ENCODE data around the gene ENAH.

The ENAH gene

DNA sequence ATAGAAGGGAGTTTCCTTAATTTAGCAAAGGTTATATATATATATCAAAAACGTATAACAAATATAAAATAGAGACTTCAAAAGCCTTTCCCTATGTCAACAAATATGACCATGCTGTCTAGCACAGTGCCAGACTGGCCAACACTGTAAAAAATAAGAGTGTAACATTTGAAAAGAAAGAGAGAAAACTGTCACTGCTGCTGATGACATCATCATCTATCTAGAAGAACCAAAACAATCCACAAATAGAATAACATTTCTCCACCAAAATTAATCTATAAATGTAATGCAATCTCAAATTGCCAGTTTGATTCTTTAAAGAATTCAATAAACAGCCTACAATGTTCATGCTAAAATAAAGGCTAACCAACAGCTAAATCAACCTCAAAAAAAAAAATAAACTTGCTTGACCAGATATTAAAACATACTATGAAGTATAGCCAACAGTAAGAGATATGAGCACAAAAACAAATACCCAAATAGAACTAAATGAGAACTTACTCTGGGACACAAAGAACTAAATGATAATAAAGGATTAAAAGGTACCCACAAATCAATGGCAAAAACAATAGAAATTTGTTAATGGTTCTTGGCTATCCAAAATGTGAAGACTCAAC is 50.2 kb downstream of the ENAH start:
- no peak for DNase-seq (ENCODE audit: low read depth)

DNA sequence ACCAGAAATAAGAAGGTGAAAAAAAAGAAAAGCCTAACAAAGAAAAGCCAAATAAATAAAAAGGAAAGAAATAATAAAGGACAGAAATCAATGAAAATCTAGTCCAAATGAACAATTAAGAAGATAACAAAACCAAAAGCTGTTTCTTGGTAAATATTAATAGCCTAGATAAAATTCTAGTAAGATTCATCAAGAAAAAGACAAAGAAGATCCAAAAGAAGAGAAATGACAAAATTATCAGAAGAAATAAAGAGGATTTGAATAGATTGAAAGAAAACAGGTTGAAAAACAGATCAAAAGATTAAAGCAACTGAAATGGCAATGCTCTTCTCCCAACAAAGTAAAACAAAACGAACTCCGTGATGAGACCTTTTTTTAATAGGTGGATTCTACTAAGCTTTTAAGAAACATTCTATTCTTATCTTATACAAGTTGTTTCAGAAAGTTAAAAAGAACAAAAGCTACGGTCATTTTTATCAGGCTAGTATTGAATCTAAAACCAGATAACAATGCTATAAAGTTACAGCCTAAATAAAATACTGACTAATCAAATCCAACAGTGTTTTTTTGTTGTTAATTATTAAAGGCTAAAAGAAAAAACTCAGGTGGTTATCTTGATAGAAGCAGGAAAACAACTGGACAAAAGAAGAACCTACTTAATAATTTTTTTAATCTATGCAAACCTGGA is 50.9 kb downstream of the ENAH start:
- no peak for DNase-seq (ENCODE audit: low read depth)

DNA sequence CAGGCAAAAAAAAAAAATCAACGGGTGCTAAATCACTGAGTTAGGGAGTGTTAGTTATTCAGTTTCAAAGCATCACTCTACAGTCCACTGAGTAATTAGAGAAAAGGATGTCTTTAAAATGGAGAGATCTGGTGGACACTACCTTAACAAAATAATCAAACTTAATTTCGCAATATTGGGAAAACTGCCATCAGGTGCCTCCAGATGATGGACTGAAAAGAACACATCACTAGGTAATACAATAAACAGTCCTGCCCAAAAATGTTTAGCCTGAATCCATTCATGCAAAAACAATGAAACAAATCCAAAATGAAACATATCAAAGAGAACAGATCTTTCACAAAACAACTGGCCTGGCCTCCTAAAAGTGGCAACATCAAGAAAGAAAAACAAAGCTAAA is 54.1 kb downstream of the ENAH start:
- no peak for DNase-seq (ENCODE audit: low read depth)

DNA sequence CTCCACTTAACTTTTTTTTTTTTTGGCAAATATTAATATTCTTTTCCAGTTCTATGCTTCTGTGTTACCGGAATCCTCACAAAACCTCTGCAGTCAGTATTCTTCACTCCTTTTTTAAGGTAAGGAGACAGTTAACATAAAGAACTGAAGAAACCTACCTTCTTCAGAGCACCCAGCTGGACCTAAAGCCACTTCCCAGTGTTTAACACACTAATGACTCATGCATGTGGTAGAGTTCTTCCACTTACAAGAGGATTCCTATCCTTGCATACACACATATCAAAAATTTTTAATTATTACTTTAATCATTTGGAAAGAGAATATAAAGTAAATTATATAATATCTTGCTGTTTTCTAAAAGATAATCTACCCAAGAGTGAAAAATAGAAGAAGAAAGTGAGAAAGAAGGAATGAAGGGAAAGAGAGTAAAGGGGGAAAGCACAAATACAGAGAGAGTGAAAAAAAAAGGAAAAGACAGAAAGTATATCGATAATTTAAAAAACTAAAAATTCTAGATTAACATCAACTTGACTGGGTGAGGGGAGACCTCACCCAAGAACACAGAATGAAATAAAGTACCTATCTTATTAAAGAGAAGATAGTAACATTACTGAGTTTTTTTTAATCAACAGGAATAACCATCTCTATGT is 54.9 kb downstream of the ENAH start:
- DNase-seq (ENCODE audit: low read depth): no peak

DNA sequence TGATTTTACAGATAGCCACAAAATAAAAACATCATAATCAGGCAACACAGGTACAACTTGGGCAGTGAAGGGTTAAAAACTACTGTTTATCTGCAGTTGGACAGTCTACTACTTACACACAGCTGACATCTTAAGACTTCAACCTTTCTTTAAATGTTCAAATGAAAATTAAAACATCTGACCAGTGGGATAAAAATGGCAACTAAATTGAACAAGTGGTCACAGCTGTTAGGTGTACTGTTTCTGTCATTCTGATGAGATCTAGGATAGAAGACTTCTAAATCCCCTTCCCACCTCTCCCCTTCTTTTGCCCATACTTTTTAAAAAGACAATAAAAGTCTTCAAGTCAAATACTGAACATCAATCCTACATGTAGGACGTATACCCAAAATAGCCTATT is 56.2 kb downstream of the ENAH start:
- no peak for DNase-seq (ENCODE audit: low read depth)

DNA sequence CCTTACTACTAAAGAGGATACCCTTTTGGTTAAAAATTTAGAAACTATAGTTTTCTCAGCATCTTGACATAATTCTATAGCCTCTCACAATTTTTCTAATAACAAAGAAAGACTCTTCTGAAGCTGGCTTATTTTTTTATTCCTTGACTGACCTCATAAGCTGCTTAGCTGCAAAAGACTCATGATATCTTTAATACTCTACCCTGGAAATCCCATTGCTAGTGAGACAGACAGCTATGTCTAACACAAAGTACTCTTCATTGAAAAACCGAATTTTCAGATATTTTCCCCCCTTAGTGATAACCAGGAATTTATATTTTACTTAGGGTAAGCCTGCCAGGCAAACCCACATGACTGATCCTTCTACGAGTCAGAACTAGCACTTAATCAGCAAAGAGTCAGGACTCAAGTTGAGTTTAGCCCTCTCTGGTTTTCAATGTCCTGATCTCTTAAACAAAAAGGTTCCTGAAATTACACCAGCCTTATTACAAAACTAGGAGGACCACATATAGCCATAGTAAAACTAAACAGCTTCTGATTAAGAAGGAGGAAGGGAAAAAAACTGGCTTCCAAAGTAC is 56.9 kb downstream of the ENAH start:
- no peak for DNase-seq (ENCODE audit: low read depth)

DNA sequence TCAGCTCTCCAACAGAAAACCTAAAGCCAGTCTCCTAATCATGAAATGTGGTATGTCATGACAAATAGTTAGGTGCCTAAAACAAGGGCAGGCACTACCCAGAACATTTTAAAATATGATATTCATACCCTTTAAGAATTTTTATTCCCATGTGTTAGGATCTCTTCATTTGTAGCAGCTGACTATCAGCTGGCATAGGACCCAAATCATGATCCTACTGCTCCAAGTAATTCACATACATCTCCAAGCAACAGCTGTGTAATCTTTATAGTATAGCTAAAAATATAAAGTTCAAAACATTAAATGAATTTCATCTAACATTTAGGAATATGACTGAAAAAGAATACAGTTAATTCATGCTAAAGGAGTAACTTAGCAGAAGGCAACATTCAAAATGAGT is 57.5 kb downstream of the ENAH start:
- no peak for DNase-seq (ENCODE audit: low read depth)

DNA sequence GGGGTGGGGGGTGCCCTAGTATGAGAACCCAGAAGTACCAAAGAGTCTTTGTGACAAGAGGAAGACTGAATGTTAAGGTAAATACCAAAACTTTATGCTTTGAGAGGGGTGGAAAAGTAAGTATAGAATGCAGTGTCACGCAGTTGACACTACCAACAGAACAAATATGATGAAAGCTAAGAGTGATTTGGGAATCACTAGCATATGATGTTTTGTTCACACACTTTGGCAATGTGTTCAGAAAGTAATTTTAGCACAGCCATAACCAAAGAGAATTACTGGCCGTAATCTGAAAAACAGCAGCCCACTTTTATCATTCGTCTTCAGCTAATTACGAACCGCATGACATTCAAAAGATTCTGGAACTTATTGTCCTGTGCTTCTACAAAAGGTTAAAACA is 59.5 kb downstream of the ENAH start:
- DNase-seq (ENCODE audit: low read depth): no peak

DNA sequence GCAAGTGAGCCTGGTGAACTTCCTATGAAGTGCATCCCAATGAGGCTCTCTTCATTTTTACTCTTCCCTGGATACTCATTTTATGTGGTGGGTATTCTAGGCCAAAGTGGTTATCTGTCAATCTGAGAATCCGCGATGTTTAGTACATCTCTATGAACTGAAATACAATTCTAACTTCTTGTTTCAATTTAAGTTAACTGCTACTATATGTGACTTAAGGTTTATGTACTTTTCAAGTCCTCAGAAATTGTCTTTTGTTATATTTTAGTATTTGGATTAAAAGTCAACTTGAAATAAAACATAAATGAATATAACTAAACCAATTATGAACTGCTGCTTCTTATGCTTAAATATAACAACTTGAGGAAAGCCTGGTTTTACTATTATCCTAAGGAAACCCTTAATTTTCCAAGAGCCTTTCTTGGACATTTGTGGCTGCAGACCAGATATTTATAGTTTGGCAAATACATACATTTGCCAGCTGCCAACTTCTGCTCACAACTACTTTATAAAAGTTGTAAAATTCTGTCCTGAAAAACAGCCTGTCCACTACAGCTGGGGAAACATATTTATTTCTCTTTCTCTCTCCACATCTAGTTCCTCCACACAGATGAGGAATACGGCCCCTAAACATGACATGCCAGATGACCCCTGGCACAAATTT is 60.4 kb downstream of the ENAH start:
- no peak for DNase-seq (ENCODE audit: low read depth)

DNA sequence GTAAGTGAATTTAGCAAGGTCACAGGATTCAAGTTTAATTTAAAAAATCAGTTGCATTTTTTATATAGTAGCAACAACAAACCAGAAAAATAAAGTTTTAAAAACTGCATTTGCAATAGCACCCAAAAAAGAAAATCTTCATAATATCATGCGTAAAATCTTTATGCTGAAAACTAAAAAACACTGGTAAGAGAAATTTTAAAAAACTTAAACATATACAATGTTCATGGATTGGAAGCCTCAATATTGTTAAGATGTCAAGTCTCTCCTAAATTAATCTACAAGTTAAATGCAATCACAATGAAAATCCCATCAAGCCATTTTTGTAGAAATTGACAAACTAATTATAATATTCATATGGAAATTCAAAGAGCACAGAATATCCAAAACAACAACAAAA is 65.6 kb downstream of the ENAH start:
- no peak for DNase-seq (ENCODE audit: low read depth)

DNA sequence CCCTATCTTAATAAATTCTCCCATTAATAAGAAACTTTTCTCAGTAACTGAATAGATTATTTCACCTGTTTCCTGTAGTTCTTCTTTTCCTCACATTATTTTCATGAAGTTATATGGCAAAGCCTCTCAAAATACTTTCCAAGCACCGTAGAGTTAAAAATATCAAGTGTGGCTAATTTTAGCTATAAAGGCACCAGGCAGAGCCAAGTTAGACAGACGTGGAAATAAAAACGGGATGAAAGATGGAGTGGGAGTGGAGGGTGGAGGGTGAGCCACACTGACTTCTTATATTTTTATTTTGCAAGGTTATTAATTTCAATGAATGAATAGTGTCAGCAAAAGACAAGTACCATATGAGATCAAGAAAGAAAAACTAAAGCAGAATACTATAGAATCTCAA is 71.7 kb downstream of the ENAH start:
- DNase-seq (ENCODE audit: low read depth): no peak

DNA sequence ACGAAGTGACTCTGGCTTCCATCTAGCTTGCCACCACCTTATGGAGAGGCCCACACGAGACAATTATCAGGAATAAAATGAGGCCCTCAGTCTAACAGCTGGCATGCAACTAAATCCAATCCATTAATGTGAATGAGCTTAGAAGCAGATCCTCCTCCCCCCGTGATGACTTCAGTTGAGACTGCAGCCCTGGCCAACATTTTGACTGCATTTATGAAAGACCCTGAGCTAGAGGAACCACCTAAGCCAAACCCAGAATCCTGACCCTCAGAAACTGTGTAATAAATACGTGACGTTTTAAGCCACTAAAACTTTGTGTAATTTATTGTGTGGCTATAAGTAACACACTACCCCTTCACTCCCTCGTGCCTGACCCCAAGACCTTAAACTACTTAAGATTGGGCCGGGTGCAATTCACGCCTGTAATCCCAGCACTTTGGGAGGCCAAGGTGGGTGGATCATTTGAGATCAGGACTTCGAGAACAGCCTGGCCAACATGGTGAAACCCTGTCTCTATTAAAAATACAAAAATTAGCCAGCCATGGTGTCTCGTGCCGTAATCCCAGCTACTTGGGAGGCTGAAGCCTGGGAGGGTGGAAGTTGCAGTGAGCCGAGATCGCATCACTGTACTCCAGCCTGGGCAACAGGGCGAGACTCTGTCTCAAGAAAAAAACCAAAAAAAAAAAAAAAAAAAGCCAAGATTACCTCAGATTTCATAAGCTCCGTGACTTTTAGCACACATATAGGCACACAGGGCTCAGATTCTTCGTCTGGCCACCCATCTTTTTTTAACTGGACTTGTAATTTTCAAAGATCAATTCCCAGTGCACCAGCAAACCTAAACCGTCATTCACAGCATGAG is 72.5 kb downstream of the ENAH start:
- no peak for DNase-seq (ENCODE audit: low read depth)

DNA sequence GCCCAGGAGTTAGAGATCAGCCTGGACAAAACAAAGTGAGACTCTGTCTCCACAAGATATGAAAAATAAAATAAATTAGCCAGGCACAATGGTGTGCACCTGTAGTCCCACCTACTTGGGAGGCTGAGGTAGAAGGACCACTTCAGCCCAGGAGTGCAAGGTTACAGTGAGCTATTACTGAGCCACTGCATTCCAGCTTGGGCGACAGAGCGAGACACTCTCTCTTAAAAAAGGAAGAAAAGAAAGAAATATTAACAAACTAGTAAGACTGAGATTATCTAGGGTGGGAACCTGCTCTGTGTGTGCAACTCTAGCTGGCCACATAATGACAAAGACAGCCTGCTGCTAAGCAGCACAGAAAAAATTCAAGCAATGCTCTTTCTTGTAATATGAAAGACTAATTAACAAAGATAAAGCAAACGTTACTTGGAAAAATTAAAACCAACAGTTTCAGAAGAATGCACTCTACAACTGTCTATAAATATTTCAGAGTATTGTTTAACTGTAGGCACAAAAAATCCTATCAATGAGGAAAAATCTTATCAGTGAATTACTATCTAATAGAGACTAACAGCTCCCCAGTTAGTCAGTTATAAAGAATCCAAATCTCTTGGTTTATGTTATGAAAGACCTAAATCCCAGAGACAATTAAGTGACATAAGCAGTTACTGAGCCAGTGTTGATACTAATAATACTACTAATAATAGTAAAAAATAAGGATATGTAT is 74.5 kb downstream of the ENAH start:
- no peak for DNase-seq (ENCODE audit: low read depth)

DNA sequence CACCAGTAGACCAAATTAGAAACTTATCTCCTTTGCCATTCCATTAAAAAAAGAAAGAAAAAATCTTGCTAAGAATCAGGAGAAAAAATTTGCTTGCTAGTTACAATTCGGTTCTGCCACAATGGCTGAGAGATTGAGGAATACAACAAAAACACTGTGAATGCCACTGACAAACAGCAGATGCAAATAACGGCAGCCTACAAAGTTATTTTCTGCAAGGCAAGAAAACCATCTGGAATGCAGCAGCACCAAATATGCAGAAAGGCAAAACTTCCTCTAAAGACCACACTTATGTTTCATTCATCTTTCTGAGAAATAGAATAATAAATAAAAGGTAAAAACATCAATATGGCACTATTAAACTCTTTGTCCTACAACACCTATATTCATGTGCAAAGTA is 75.7 kb downstream of the ENAH start:
- DNase-seq (ENCODE audit: low read depth): no peak

DNA sequence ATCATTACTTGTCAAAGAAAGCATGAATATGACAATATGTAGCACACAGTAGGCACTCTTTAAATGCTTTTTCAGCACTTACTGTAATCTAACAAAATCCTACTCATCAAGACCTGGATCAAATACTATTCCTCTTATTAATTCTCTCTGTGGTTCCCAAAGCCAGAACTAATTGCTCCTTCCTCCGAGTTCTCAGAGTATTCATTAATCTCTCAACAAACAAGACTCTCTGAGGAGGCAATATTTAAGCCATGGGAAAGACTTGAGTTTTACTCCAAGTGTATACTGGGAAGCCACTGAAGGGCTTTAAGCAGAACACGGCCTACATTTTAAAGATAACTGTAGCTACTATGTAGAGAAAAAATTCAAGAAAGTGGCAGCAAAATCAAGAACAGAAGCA is 79.7 kb downstream of the ENAH start:
- no peak for DNase-seq (ENCODE audit: low read depth)

DNA sequence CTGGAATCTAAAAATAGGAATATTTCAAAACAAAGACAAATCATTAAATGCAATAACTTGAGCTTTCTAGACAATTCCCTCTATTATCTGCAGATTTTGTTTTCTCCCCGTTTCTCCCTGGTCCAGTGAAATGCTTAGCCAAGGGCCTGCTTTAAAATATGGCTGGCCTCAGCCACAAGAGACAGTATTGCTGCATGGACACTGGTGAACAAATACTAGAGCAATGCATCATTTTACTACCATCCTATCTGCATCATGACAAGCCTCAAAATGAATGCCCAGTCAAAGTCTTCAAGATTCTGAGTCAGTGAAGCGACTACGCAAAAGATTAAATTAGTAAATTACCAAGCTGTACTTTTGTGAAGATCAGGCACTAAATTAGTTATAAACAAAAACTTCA is 80.5 kb downstream of the ENAH start:
- no peak for DNase-seq (ENCODE audit: low read depth)

DNA sequence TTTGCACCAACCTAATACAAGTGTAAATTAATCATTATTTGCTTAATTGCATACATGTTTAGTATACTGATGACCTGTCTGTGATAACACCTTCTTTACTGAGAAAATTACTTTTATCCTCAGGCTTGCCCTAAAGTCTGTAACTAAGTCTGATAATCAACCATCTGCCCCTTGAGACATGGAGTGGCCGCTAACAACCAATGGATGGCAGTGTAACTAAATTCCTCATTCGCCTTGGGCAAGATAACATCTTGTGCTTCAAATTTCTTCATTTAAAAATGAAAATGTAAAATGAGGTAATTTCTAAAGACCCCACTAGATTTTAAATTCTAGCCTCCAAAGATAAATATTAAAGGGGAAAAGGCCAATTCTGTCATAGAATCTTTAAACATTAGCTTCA is 85.1 kb downstream of the ENAH start:
- no peak for DNase-seq (ENCODE audit: low read depth)

DNA sequence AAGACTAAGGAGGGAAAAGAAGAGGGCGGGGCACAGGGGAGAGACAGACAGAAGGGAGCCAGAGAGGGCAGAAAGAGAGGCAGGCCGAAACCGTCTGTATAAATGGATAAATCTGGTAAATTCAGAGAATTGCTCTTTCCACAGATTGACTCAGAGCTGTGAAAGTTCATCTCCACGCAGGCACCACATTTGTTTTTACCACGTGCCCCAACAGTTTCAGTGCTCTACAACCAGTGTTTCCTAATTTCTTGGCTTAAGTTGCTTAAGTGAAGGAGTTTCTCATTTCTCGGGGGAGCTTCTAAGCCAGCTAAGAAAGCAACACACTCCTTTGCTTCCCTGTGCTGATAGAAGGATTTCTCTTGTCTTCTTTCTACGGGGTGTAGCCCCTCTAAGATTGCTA is 87.1 kb downstream of the ENAH start:
- DNase-seq (ENCODE audit: low read depth): no peak

DNA sequence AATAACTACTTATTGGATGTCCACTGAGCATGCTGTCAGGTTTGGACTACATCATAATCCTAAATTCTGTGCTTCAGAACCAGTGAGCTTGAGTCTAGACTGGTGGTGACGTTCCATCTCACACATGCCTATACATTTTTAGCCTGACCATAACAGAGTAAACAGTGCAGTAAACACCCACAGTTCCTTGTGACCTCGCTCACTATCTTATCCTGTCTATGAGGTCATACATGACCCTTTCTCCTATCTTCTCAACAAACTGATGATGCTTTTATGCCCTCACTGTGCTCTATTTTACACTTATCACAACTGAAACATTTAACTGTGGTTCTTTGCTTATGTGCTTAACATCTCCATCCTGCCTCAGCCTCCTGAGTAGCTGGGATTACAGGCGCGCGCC is 91.2 kb downstream of the ENAH start:
- no peak for DNase-seq (ENCODE audit: low read depth)

DNA sequence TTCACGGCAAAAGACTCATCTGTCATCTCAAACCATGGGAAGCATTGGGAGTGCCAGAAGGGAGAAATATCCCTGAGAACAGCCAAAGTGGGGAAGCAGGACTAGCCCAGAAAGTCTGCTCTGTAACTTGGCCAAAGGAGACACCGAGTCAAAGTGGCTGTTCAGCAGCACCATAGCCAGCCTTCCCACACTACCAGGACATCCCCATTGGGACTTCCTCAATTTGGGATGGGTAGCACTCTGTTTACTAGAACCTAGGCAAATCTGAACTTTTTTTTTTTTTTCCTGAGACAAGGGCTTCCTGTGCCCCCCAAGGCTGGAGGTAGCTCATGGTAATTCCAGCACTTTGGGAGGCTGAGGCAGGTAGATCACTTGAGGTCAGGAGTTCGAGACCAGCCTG is 93.0 kb downstream of the ENAH start:
- no peak for DNase-seq (ENCODE audit: low read depth)

DNA sequence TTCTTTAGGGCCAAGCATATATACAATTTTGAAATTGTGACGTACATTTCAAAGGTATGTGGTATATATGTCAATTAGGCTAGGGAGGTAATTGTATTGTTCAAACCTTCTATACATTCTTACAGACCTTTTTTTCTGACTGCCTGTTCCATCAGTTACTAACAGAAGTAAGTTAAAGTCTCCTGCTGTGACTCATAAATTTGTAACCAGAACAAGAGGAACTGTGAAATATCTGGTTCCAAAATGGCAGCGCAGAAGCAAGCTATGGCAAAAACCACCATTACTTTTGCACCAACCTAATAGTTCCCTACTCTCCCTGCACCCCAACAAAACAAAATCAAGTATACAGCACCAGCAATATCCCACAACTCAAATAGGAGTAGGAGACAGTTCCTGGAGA is 93.6 kb downstream of the ENAH start:
- no peak for DNase-seq (ENCODE audit: low read depth)
